T-cell (primary cell): ENCODE measurements around the gene FMO5. TPM values are rescaled to one million over a fixed set of nuclear protein-coding genes. Genes with fewer than 3 reads are reported as not detected.

Experiments
- ATAC-seq, 4 experiments: fragments of 200-7000 bp in 3 of 4; fragments of 150-1000 bp in 1 of 4; cut with Tn5 transposase; replicated peaks in 1 of 4; 1 replicate in 3 of 4; 2 replicates in 1 of 4; pipeline ENCODE4 v1.10.0; 2021; ENCODE audit warnings: moderate library complexity in 3 of 4, mild to moderate bottlenecking in 2 of 4, moderate number of reproducible peaks in 1 of 4
- CTCF ChIA-PET, 2 donors: fragments of 300-600 bp; sonication (Branson Sonifier 250); formaldehyde crosslinking; loops; one replicate each; lab custom pipeline; 2022; ENCODE audit warnings: antibody characterized with exemption in 2 of 2; lab: Charles Lee
- POLR2A ChIA-PET, 2 donors: fragments of 300-600 bp; sonication (Branson Sonifier 250); formaldehyde crosslinking; loops; one replicate each; lab custom pipeline; 2022; ENCODE audit warnings: antibody characterized with exemption in 2 of 2; lab: Charles Lee
- DNase-seq, 35 experiments: peaks; one replicate each; pipeline versions ENCODE4 v3.0.0 to v3.0.0-alpha.2; 2013 to 2023
- H3K27ac ChIP-seq: one replicate; pipeline ENCODE4 v1.5.1; 2013; ENCODE audit warnings: low read length
- H3K27me3 ChIP-seq, 2 experiments: replicated peaks in 1 of 2; 1 replicate in 1 of 2; 2 replicates in 1 of 2; pipeline versions ENCODE4 v1.6.1 to v1.7.0; 2013; ENCODE audit warnings: low read length in 1 of 2, mixed read lengths in 1 of 2; ENCODE audit not compliant: control insufficient read depth in 2 of 2, insufficient read depth in 2 of 2; ENCODE audit errors: extremely low read depth in 1 of 2
- H3K36me3 ChIP-seq, 2 donors: 1 replicate in 1 of 2; 2 replicates in 1 of 2; pipeline versions ENCODE4 v1.6.1 to v1.7.0; 2013; ENCODE audit warnings: low read length in 1 of 2; ENCODE audit not compliant: control insufficient read depth in 2 of 2, insufficient read depth in 1 of 2; ENCODE audit errors: extremely low read depth in 1 of 2
- H3K4me1 ChIP-seq, 2 experiments: 1 replicate in 1 of 2; 2 replicates in 1 of 2; pipeline versions ENCODE4 v1.6.1 to v1.7.0; 2013; ENCODE audit warnings: low read length in 2 of 2, mixed read lengths in 1 of 2; ENCODE audit not compliant: insufficient read depth in 2 of 2, control insufficient read depth in 1 of 2; ENCODE audit errors: extremely low read depth in 1 of 2
- H3K4me3 ChIP-seq, 2 donors: 1 replicate in 1 of 2; 2 replicates in 1 of 2; pipeline versions ENCODE4 v1.5.1 to v1.7.0; 2013; ENCODE audit warnings: mild to moderate bottlenecking in 2 of 2, low read length in 1 of 2, moderate library complexity in 1 of 2; ENCODE audit not compliant: control insufficient read depth in 1 of 2; ENCODE audit errors: extremely low read depth in 1 of 2
- H3K9me3 ChIP-seq: 2 replicates; pipeline ENCODE4 v1.7.0; 2013
- H3K27ac Mint-ChIP-seq, 2 donors: one replicate each; pipeline ENCODE4 v1.8.0; 2020 to 2021; ENCODE audit warnings: mild to moderate bottlenecking in 2 of 2, mixed read lengths in 2 of 2
- H3K27me3 Mint-ChIP-seq, 2 donors: one replicate each; pipeline ENCODE4 v1.8.0; 2021 to 2022; ENCODE audit warnings: mixed read lengths in 2 of 2
- H3K36me3 Mint-ChIP-seq: one replicate; pipeline ENCODE4 v1.8.0; 2021; ENCODE audit warnings: mixed read lengths
- H3K4me1 Mint-ChIP-seq, 3 donors: one replicate each; pipeline ENCODE4 v1.8.0; 2020 to 2022; ENCODE audit warnings: mixed read lengths in 3 of 3, mild to moderate bottlenecking in 1 of 3
- H3K4me3 Mint-ChIP-seq, 3 donors: one replicate each; pipeline ENCODE4 v1.8.0; 2020 to 2022; ENCODE audit warnings: mild to moderate bottlenecking in 3 of 3, mixed read lengths in 3 of 3, moderate library complexity in 3 of 3
- H3K9me3 Mint-ChIP-seq, 3 donors: one replicate each; pipeline ENCODE4 v1.8.0; 2020 to 2022; ENCODE audit warnings: mixed read lengths in 3 of 3
- WGBS: methylation state at CpG from one replicate; pipeline ENCODE4 v1.1.5; 2013; ENCODE audit warnings: missing lambda C conversion rate; ENCODE audit not compliant: insufficient coverage; 5-methylcytosine and 5-hydroxymethylcytosine counted together
- total RNA-seq, 35 experiments: library from RNA in 6 of 35; stranded (reverse) in 6 of 35; fragments of 120-200 nt in 1 of 35; gene quantifications; one replicate each; pipeline versions ENCODE4 v1.2.1 to v1.2.4 and lab custom pipeline; 2013 to 2026

Gene FMO5
- total RNA-seq, 5 donors from 2014 or later (not counting 1 experiment from before 2014, with no cell fraction given), result 0.23 to 1.4 (median 0.95) TPM

DNA sequence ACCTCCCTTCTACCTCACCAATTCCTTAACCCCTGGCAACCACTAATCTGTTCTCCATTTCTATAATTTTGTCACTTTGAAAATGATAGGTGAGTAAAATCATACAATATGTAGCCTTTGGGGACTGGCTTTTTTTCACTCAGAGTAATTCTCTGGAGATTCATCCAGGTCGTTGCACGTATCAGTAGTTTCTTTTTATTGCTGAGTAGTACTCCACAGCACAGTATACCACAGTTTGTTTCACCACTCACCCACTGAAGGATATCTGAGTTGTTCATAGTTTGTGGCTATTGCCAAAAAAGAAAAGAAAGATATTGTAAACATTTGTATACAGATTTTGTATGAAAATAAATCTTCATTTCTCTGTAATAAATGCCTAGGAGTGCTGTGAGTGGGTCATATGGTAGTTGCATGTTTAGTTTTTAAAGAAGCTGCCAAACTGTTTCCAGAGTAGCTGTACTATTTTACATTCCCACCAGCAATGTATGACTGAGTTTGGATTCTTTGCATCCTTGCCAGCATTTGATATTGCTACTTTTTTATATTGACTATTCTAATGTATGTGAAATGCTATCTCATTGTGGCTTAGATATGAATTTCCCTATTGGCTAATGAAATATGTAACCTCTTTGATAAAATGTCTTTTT, 21.0 kb upstream of the FMO5 start:
- H3K27me3 Mint-ChIP-seq, result no peaks in the 10 kb centered on the region
- peaks cover 56 to 76% (median 65%) of the 10 kb centered on the region in 3 donors for H3K4me1 Mint-ChIP-seq
- no peak for ATAC-seq
- WGBS, result no CpG with 5 or more reads among the region's 2 CpGs
- no peak overlapping the region for H3K4me3 Mint-ChIP-seq
- no peak overlapping the region for H3K27ac Mint-ChIP-seq
- CTCF ChIA-PET, result no interaction called here
- H3K4me3 ChIP-seq, result no peak overlapping the region
- no peaks in the 10 kb centered on the region for H3K27me3 ChIP-seq
- POLR2A ChIA-PET, result interaction anchor here in 1 of 2 donors (0.7 kb wide), 1 partner anchor 169 kb away, joined by 7 read pairs; no protein-coding TSS in a partner anchor
- DNase-seq, result no peak
- H3K4me1 ChIP-seq, result peaks cover 11 to 14% of the 10 kb centered on the region in 2 experiments
- no peaks in the 10 kb centered on the region for H3K9me3 ChIP-seq
- no peaks in the 10 kb centered on the region for H3K9me3 Mint-ChIP-seq
- no peak overlapping the region for H3K27ac ChIP-seq
- no peaks in the 10 kb centered on the region for H3K36me3 ChIP-seq
- H3K36me3 Mint-ChIP-seq, result no peaks in the 10 kb centered on the region

DNA sequence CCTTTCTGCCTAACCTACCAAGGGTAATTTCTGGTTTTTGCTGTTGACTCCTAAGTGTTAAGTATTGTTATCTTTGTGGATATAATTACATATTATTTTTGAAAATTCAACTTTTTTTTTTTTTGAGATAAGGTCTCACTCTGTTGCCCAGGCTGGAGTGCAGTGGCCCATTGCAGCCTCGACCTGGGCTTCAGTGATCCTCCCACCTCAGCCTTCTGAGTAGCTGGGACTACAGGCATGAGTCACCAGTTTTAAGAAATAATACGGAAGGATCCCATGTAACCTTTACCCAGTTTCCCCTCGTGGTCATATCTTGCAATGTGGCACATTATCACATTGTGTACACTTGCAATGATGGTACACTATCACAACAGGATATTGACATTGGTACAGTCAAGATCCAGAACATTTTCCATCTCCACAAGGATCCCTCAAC, 20.5 kb upstream of the FMO5 start:
- H3K27ac Mint-ChIP-seq, result no peak overlapping the region
- WGBS, result 67% methylated on average over 2 of the region's 3 CpGs
- ChIA-PET CTCF (no interaction called here), POLR2A (interaction anchor here in 1 of 2 donors (0.7 kb wide), 1 partner anchor 169 kb away, joined by 7 read pairs; no protein-coding TSS in a partner anchor)
- no peaks in the 10 kb centered on the region for H3K9me3 Mint-ChIP-seq
- Histone ChIP-seq H3K27ac (no peak overlapping the region), H3K36me3 (no peaks in the 10 kb centered on the region), H3K4me3 (no peak overlapping the region), H3K9me3 (no peaks in the 10 kb centered on the region), H3K27me3 (no peaks in the 10 kb centered on the region), H3K4me1 (peaks cover 11 to 14% of the 10 kb centered on the region in 2 experiments)
- ATAC-seq (no peak), DNase-seq (no peak)
- H3K4me1 Mint-ChIP-seq, result peaks cover 54 to 72% (median 61%) of the 10 kb centered on the region in 3 donors
- H3K36me3 Mint-ChIP-seq, result no peaks in the 10 kb centered on the region
- H3K4me3 Mint-ChIP-seq, result no peak overlapping the region
- H3K27me3 Mint-ChIP-seq, result no peaks in the 10 kb centered on the region

DNA sequence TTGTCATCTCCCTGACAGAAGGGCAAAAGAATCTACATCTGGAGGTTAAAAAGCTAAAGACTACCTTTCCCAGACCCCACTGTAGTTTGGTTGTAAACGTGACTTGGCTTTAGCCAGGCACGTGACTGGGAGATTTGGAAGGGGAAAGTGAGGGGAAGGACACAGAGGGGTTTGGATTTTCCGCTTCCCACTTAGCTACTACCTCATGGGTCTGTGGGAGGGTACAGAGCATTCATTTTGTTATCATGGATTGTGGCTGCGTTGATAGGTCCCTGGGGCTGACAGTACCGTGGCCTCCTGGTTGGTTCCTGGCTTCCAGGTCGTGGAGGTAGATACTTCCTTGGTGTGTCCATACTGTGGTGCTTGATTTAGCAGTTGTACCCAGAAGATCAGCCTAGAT, 20.0 kb upstream of the FMO5 start:
- no peaks in the 10 kb centered on the region for H3K9me3 ChIP-seq
- H3K27ac ChIP-seq, result no peak overlapping the region
- no peak overlapping the region for H3K27ac Mint-ChIP-seq
- H3K4me1 Mint-ChIP-seq, result peaks cover 50 to 67% (median 58%) of the 10 kb centered on the region in 3 donors
- H3K36me3 Mint-ChIP-seq, result no peaks in the 10 kb centered on the region
- CTCF ChIA-PET, result interaction anchor here in 1 of 2 donors (0.7 kb wide), 1 partner anchor 45 kb away, joined by 3 read pairs; no protein-coding TSS in a partner anchor
- no peaks in the 10 kb centered on the region for H3K36me3 ChIP-seq
- H3K4me3 Mint-ChIP-seq, result no peak overlapping the region
- H3K27me3 ChIP-seq, result no peaks in the 10 kb centered on the region
- no peak for ATAC-seq
- no peak for DNase-seq
- H3K27me3 Mint-ChIP-seq, result no peaks in the 10 kb centered on the region
- no peaks in the 10 kb centered on the region for H3K9me3 Mint-ChIP-seq
- POLR2A ChIA-PET, result no interaction called here
- peaks cover 11% of the 10 kb centered on the region in 2 experiments for H3K4me1 ChIP-seq
- WGBS, result 100% methylated on average over 3 of the region's 6 CpGs
- no peak overlapping the region for H3K4me3 ChIP-seq

DNA sequence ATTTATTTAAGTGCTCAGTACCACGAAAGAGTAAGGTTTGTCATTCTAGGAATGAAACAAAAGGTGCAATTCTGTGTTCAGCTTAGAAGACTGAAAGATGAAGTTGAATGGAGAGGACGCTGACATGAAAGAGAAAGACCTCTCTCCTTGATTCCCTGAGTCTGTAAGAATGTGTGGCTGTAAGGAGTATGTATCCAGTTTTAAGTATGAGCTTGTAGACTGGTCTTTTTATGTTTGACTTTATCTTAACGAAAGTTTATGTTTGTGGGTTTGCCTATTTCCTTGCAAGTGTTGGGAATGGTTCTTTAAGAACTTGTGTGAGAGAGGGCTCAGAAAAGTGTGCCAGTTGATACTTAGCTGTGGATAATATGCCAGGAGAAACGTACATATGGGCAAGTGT, 18.7 kb upstream of the FMO5 start:
- Mint-ChIP-seq H3K4me3 (peak overlapping the region; percentile 90 to 93 (median 91)), H3K27me3 (peaks cover 0 to 3% of the 10 kb centered on the region in 2 donors), H3K4me1 (peaks cover 43 to 55% (median 49%) of the 10 kb centered on the region in 3 donors), H3K27ac (no peak overlapping the region), H3K36me3 (no peaks in the 10 kb centered on the region), H3K9me3 (no peaks in the 10 kb centered on the region)
- Histone ChIP-seq H3K27me3 (no peaks in the 10 kb centered on the region), H3K27ac (no peak overlapping the region), H3K4me1 (peaks cover 11% of the 10 kb centered on the region in 2 experiments), H3K9me3 (no peaks in the 10 kb centered on the region), H3K4me3 (peak overlapping the region; percentile 70 to 77), H3K36me3 (no peaks in the 10 kb centered on the region)
- ATAC-seq, result no peak
- POLR2A ChIA-PET, result no interaction called here
- DNase-seq, result peak in 1 of 35 experiments; percentile 9
- CTCF ChIA-PET, result interaction anchor here in 1 of 2 donors (0.6 to 1.6 kb wide), 5 partner anchors 29 to 108 kb away, joined by 3 to 7 read pairs (median 4); no protein-coding TSS in a partner anchor
- WGBS, result 14% methylated on average over 3 of the region's 4 CpGs

DNA sequence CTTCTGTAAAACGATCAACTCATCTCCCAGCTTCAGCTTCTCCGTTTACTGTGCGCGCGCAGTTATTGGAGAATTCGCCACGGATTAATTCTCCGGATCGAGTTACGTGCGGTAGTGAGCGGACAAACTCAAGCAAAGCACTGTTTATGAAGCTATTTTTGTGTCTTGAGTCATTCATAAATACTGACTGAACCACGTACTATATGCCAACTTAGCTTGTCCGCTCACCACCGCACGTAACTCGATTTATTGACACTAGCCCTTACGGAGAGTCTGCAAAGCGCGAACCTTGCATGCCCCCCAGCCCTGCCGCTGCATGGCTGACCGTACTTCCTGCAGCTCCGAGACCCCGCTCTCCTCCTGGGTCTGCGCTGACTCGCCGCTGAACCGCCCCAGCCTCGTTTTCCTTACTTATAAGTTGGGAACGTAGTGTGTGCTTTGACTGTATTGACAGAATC, 18.1 kb upstream of the FMO5 start:
- H3K4me3 Mint-ChIP-seq, result peak overlapping the region; percentile 90 to 93 (median 91)
- WGBS, result under 1% methylated on average over 19 of the region's 30 CpGs
- peaks cover 43 to 49% (median 45%) of the 10 kb centered on the region in 3 donors for H3K4me1 Mint-ChIP-seq
- H3K27ac Mint-ChIP-seq, result peak overlapping the region; percentile 56 to 77
- Histone ChIP-seq H3K4me3 (peak overlapping the region; percentile 70 to 77), H3K36me3 (no peaks in the 10 kb centered on the region), H3K27ac (no peak overlapping the region), H3K9me3 (no peaks in the 10 kb centered on the region), H3K4me1 (peaks cover 11% of the 10 kb centered on the region in 2 experiments), H3K27me3 (no peaks in the 10 kb centered on the region)
- ChIA-PET POLR2A (no interaction called here), CTCF (interaction anchor here in 1 of 2 donors (0.8 to 1.6 kb wide), 5 partner anchors 18 to 107 kb away, joined by 3 to 8 read pairs (median 4); partner anchors contain the start of gene FMO5)
- ATAC-seq (peak in 3 of 4 experiments; percentile 2 to 9 (median 9)), DNase-seq (peak in 8 of 35 experiments; percentile 5 to 47 (median 10))
- peaks cover 0 to 3% of the 10 kb centered on the region in 2 donors for H3K27me3 Mint-ChIP-seq
- H3K36me3 Mint-ChIP-seq, result no peaks in the 10 kb centered on the region
- H3K9me3 Mint-ChIP-seq, result no peaks in the 10 kb centered on the region

DNA sequence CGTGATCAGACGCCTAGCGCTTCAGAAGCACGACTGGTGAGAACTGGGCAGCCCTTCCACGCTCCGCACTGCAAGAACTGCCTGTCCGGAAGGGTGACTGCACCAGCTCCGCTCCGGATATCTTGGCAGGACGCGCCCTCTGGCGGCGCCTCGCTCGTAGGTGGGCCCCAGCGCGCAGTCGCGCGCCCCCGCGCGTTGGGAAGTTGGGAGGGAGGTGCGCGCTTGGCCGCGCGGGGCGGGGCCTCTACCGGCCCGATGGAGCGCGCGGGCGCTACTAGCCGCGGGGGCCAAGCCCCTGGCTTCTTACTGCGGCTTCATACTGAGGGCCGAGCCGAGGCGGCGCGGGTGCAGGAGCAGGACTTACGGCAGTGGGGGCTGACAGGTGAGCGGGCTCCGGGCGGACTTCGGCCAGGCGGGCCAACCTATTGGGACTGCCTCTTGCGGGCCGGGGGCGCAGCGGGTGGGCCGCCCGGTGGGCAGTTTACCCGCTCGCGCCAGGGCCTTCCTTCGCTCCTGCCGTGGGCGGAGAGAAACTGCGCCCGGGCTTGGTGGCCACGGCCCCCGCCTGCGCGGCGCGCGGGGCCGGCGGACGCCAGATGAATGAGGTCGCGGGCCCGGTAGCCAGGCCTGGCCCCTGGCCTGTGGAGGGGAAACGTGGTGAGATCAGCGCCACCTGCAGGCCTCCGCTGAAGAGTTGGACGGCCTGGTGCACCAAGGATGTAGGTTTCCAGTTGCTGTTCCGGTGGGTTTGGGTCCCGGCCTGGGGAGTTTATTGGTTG, 17.5 kb upstream of the FMO5 start, which contains the start of gene CHD1L:
Gene CHD1L, plus strand, starts transcription at position 236 of the 779 bp plus-strand sequence. Its CDS starts 20 bp downstream, at position 256.
- ChIA-PET POLR2A (no interaction called here), CTCF (interaction anchor here (0.6 to 2.1 kb wide), 15 partner anchors 17 to 367 kb away, joined by 3 to 11 read pairs (median 4); partner anchors contain the start of gene FMO5 (in 1 of the 2))
- under 1% methylated on average over 70 of the region's 82 CpGs for WGBS

More for the DNA sequence above, 17.5 kb upstream of the FMO5 start, which contains the start of gene CHD1L:
- Mint-ChIP-seq H3K9me3 (no peaks in the 10 kb centered on the region), H3K27ac (peak within 1 kb of the TSS; percentile 56 to 77), H3K4me3 (peak within 1 kb of the TSS; percentile 90 to 93 (median 91)), H3K4me1 (peaks cover 40 to 43% (median 41%) of the 10 kb centered on the region in 3 donors), H3K36me3 (no peaks in the 10 kb centered on the region), H3K27me3 (peaks cover 0 to 3% of the 10 kb centered on the region in 2 donors)
- H3K4me1 ChIP-seq, result peaks cover 10 to 11% of the 10 kb centered on the region in 2 experiments
- peak; percentile 82 to 97 (median 90) for DNase-seq
- no peaks in the 10 kb centered on the region for H3K27me3 ChIP-seq
- H3K4me3 ChIP-seq, result peak within 1 kb of the TSS; percentile 70 to 77
- peak within 1 kb of the TSS; percentile 31 for H3K27ac ChIP-seq
- ATAC-seq, result peak; percentile 91 to 94 (median 92)
- no peaks in the 10 kb centered on the region for H3K36me3 ChIP-seq
- H3K9me3 ChIP-seq, result no peaks in the 10 kb centered on the region
